Right renal cortex interstitium (tissue), 3 donors: Measurements from ENCODE around the gene ADRA2C. TPM values are rescaled to one million over a fixed set of nuclear protein-coding genes. Genes with fewer than 3 reads are reported as not detected.

Source experiments
- DNase-seq, 3 donors: peaks; one replicate each; pipeline ENCODE4 v3.0.0-alpha.2; 2013; ENCODE audit warnings: low read depth in 3 of 3, low spot score in 2 of 3
- polyA plus RNA-seq, 3 donors: library from polyadenylated mRNA; unstranded; fragments of 120-200 nt; gene quantifications; one replicate each; pipeline ENCODE4 v1.2.1, GENCODE V29; 2013; ENCODE audit not compliant: insufficient read length in 3 of 3

ADRA2C gene
- polyA plus RNA-seq, 3 donors: 5.1 to 12.6 (median 8.1) TPM

DNA sequence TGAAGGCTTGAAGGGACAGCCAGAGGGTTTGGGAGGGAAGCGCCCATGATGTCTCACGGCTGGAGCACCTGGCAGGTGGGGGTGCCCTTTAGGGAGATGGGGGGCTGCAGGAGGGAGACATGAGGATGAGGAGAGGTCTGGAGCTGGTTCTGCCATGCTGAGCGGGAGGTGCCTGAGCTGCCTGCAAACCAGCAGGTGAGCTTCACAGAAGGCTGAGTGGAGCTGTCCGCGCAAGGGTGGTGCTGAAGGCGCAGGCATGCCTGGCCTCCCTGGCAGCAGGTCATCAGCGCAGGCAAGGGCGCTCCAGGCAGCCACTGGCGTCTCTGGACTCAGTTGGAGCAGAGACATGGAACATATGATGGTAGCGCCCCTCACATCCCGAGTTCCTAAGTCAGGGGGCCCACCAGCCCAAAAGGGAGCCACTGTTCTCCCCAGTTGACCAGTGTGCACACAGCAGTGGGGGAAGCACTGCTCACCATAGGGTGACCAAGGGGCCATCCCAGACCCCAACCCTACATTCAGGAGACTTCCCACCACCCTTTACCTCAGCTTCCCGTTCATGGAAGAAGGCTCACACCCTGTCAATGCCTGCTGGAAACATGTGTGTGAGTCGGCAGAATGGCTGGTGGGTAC is 25.8 kb downstream of the ADRA2C start:
- DNase-seq: peak; percentile 55 to 67 (median 58)

DNA sequence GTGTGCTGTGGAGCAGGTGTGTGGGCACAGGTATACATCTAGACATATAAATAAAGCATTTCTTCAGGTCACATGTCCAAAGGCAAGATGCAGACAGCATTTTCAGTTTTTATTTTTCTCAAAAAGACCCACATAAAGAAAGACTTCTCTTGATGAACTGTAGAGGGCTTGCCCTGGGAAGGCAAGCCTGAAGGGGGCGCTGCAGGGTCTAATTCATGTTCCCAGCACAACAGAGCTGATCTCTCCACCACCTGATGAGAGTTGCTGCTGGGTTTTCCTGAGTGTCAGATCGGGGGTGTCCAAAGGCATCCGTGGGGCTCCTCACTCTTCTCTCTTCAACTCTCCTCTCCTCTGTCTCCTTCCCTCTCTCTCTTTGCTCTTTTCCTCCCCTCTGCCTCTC is 26.6 kb downstream of the ADRA2C start:
- DNase-seq: no peak

DNA sequence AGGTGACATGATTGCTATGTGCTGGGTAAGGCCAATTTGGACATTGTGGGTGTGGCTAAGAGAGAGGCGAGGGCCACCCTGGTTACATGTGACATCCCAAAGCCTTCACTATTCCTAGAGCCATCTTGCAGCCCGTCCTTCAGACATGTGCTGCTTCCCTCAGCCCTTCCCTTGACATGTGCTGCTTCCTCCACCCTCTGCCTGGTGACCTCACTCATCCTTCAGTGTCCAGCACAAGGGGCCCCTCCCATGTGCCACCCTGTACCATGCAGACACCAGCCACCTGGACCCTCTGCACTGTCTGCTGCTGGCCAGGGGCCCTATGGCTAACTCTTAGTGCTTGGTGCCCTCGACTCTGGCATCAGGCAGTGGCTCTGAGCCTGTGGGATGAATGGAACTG is 27.4 kb downstream of the ADRA2C start:
- no peak for DNase-seq

DNA sequence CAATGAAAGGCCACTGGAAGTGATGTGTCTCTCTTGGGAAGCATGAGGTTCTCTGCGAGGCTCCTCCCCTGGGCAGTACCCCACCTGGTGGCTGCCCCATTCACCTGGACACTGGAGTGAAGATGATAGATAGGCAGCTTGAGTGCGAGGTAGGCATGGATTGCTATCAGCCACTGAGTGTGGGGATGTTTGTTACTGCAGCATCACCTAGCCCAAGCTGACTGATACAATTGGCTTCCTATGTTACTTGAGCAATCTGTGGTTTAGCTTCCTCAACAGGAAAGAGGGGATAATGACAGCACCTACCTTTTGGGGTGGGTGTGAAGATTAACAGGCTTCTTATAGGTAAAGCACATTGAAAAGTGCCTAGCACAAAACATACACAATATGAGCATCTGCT is 30.8 kb downstream of the ADRA2C start:
- DNase-seq: no peak

DNA sequence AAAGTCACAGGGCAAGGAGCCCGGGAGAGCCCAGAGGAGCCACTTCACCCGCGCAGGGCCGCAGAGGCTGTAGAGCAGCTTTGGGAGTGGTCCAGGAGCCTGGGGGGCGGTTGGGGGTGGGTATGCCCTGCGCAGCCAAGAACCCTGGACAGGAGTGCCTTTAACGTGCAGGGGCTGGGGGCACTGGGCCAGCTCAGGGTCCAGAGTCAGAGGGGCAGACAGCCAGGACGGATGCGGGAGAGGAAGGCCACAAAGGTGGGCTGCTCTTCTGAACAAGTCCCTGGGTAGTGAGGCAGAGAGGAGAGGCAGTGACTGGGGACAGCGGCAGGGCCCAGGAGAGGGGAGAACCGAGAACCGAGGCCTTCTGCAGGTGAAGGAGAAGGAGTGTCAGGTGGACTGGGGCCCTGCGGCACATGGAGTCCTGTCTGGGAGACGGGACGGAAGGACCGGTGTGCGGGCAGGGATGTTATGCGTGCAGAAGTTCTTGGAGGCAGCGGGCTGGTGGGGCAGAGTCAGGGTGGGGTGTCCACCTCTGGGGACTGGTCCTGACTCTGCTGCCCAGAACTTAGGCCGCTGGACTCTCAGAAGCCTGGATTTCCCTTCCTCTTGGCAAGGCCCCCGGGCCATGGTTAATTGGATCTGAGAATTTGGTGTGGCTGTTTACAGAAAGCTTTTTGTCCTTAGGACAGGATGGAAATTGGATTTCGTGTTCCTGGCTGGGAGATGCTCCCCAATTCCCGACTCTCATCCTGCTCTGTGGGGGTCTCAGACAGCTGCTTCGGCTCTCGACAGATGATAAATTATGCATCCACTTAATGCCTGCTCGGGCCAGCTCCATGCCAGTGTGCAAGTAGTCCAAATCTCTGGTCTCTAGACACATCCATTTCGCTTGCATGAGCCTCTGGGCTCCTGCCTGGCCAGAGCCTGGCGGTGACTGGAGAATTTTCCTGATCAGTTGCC is 31.9 kb downstream of the ADRA2C start:
- DNase-seq: no peak

DNA sequence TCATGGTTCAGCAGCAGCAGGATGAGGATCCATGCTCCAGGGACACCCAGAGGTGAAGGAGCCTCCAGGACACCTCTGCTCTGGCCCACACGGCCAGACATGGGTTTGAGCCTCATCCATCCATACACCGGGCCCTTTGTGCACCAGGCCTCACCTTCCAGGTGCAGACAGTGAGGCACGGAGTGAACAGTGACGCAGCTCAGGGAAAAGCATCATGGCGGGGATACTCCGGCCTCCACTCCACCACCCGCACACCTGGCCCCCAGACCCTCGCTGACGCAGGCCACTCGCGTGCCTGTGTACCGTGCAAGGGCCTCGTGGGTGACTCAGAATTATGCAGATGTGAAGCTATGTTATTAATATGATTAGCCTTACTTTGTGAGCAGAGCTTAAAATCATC is 33.3 kb downstream of the ADRA2C start:
- no peak for DNase-seq

DNA sequence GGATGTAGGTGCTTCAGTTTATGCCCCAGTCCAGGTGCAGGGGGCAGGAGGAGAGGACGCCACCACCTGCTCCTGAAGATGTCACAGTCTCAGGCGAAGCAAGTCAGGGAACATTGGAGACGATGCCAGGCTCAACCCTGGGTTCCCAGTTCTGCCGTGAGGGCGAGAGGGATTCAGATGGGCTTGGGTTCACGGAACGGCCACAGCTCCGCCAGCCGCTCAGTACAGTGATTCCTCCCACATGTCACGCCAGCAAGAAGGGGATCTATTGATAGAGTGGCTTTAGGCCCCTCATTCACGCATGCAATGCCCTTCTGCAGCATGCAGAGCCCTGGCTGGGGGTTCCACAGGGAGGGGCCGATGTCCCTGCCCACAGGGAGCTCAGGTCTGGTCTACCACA is 34.2 kb downstream of the ADRA2C start:
- no peak for DNase-seq

DNA sequence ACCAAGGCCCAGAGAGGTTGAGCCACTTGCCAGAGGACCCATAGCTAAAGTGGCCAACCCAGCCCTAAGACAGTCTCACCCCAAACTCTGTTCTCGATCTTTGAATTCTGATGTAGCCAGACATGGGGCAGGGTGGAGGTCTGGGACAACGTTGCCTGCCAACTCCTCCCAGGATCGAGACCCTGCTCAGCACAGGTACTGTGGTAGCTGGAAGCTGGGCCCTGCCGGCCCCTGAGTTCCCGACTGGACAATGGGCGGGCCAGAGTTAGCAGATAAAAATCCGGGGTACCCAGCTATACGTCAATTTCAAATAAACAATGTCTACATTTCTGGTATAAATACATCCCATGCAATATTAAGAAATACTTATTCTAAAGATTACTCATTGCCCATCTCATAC is 35.3 kb downstream of the ADRA2C start:
- DNase-seq: no peak

DNA sequence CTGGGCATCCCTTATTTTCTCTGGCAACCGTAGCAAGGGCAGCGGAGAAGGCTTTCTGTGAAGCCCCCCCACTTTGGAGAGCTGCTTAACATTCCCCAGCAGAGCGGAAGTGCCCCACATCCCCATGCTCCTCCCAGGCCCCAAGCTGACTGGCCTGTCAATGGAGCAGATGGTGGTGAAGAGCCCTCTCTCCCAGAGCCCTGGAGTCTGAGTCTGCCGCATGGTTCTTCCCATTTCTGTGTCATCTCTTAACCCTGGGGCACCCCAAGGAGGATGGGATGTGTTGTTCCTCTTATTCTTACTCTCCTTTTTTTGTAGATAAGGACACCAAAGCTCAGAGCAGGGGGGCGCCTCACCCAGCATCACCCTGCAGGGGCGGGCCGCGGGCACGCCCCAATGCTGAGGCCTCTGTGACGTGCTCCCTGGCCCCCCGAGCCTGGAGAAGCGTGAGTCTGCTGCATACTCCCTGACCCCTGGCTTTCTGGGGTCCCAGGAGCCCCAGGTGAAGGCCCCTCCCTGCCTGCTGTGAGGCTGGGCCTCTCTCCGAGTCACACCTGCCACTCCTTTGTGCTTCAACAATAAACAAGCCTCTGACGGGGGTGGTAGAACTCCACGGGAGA is 35.9 kb downstream of the ADRA2C start:
- DNase-seq: no peak

DNA sequence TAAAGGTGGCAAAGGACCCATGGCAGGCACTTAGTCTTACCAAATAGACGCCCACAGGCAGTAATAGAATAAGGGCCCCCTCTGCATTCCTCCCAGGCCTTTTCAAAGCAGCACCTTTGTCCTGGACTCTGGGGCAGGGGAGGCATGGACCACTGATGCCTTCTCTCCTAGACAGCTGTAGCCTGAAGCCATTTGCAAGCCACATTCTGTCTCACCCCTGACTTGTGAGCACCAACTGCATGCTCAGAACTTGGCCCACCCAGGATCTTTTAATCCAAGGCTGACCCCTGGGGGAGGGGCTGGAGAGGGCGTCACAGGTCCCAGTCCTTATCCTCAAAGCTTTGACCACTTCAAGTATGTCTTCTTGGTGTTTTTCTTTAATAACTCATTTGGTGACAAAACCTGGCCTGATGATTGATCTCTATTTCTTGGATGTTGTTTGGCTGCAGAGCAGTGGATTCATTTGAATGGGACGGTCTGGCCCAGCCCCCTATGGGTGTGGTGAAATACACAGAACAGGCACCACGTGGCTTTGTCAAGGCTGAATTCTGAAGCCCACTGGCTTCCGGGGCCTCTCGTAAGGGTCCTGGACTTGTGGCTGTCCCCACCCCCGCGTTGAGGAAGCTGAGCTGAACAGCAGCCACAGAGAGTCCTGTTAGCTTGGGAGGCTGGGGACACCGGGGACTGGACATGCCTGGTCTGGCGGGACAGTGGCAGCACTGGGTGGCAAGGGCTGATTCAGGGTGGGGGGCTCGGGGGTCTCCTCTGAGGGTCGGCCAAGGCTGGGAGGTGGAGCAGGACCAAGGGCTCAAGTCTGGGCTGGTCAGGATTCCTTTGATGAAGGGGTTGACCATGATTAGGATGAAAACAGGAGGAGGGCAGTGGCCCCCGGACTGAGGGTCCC is 36.6 kb downstream of the ADRA2C start:
- no peak for DNase-seq

DNA sequence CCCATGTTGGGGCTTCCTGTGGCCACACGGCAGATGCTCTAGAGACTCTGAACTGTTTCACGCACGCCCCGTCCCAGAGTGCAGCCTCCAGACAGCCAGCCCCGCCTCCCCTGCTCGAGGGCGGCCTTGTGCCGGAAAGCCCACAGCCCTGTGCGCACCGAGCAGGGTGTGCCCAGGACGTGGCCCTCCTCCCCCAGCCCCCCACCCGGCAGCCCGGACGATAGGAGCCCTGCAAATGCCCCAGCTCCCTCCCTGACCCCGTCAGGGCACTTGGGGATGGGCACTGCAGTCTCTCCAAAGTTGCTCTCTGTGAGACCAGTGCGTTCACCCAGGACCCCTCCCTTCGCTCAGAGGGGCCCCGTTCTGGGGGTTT is 37.3 kb downstream of the ADRA2C start:
- DNase-seq: no peak

DNA sequence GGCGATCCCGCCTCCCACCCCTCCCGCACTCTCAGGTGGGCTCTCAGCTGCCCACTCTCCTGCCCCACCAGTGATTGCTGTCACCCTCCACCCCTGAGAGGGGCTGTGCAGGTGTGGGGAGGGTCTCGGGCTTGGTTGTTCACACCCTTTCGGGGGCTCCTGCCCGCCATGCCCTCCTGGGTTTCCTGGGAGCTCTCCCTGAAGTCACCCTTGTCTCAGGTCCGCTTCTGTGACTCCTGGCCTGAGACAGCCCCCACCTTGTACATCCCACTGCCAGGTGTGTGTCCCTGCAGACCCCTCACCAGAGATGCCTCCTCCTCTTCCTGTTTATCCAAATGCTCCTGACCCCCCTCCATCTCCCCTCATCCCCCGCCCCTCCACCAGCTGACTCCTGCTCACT is 37.8 kb downstream of the ADRA2C start:
- DNase-seq: no peak

DNA sequence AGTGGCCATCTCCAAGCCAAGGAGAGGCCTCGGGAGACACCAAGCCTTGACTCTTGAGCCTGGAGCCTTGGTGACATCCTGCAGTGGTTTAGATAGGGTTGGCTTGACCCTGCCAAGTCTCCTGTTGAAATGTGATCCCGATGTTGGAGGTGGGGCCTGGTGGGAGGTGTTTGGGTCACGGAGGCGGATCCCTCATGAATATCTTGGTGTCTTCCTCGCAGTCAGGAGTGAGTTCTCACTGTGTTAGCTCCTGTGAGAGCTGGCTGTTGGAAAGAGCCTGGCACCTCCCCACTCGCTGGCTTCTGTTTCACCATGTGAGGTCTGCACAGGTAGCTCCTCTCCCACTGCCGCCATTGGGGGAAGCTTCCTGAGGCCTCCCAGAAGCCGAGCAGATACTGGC is 38.8 kb downstream of the ADRA2C start:
- no peak for DNase-seq

DNA sequence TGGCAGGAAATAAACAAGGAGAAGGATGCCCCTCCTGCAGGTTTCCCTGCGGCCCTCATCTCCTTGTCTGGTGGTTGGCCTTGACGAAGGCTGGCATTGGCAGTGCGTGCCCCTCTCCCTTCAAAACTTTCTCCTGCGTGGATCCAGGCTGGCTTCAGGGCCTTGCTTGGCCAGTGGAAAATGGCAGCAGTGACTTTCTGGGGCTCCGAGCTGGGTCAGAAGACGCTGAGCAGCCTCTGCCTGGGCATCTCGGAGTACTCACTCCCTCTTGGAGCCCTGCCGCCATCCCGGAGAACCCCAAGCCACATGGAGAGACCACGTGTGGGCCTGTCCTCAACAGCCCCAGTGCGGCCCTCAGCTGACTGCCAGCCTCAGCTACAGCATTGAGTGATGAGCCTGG is 39.5 kb downstream of the ADRA2C start:
- DNase-seq: no peak

DNA sequence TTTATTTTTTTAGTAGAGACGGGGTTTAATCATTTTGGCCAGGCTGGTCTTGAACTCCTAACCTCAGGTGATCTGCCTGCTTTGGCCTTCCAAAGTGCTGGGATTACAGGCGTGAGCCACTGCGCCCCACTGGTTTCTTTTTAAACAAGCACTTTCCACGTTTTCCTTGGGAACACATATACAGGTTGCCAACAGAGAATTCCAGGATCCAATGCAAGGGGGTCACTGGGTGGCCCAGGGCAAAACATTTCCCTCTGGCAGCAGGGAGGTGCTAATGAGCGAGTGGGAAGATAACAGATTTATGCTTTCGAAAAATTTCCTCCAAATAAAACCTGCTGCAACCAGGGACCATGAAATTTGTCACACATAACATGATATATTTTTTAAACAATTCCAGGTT is 41.1 kb downstream of the ADRA2C start:
- no peak for DNase-seq

DNA sequence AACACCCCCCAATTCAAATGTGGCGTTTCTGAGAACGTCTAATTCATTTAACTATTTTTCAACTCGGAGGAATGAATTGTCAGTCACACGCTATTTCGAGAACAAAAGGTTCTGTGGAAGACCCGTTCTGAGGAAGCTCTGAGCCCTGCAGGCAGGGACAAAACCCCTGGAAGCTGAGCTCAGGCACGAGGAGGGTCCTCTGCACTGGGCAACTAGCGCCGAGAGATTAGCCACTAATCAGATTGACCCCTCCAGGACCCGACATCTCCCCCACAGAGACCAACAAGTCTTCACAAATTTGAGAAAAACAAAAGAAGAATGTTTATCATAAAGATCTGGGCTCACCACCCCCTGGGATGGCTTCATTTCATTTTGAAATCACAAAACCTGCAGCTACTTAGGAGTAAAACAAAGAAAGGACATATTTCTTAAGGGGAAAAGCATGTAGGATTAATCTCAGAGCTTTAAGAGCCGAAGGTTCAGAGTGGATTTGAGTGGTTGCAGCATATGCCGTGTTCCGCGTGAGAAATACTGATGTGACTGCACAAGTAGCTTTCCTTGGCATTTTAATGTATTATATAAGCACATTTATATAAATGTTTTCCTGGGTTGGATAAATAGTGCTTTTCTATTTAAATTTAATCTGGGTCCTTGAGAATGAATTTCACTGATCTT is 41.8 kb downstream of the ADRA2C start:
- DNase-seq: no peak

DNA sequence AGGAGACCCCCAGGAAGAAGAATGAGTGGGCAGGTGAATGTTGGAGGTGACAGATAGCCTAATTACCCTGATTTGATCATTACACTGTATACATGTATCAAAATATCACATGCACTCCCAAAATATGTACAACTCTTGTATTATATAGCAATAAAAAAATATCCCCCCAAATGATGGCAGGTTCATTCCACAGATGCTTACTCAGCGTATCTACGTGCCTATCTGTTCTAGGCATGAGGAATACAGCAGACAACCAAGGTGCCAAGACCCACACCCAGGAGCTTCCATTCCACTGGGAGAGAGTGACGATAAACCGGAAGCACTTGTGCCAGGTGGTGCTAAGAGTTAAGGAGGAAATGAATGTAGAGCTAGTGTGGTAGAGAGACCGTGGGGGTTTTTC is 42.4 kb downstream of the ADRA2C start:
- no peak for DNase-seq

DNA sequence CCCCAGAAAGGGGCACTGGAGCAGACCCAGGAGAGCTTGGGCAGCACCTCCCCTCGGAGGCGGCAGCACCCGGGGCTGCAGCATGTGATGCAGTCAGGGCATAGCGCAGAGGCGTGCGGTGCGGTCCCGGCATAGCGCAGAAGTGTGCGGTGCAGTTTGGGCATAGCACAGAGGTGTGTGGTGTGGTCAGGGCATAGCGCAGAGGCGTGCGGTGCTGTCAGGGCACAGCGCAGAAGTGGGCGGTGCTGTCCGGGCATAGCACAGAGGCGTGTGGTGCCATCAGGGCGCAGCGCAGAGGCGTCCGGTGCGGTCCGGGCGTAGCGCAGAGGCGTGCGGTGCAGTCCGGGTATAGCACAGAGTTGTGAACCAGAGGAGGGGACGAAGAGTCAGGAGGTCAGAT is 42.8 kb downstream of the ADRA2C start:
- DNase-seq: no peak

DNA sequence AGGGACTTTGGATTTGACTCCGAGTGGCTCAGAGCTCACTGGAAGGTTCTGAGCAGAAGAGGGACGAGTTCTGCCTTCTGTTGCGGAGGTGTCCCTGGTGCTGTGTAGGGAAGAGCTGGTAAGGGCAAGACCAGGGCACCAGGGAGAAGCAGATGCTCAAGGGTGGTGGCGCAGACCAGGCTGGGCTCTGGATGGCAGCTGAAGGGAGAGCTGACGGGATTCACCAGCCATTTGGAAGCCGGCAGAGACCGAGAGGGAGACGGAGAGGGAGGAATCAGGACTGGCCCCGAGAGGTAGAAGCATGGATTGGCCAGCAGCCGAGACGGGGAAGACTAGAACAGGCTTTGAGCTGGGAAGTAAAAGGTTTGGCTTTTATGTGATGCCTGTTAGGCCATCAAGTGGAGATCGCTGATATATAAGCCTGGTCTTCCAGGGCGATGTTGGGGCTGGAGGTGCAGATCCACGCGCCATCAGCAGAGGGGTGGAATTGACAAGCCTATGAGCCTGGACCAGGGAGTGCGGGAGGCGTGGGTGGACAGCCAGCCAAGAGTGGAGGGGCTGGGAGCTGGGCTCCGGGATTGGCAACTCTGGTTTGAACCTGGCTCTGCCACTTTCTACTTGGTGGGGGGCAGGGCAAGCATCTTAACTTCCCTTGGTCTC is 43.4 kb downstream of the ADRA2C start:
- no peak for DNase-seq
